Chondrocyte (in vitro differentiated cells): Measurements from ENCODE around the gene MT4. TPM values are rescaled to one million over a fixed set of nuclear protein-coding genes. Genes with fewer than 3 reads are reported as not detected.

Experiments
- DNase-seq: peaks from one replicate; pipeline ENCODE4 v3.0.0; 2021; ENCODE audit warnings: mixed read lengths, low spot score
- H3K27ac Mint-ChIP-seq: one replicate; pipeline ENCODE4 v1.8.0; 2021; ENCODE audit warnings: mild to moderate bottlenecking, moderate library complexity, mixed read lengths; ENCODE audit not compliant: unreplicated experiment
- H3K27me3 Mint-ChIP-seq: 2 replicates; pipeline ENCODE4 v1.8.0; 2021; ENCODE audit warnings: low read depth, mixed read lengths
- H3K36me3 Mint-ChIP-seq: 2 replicates; pipeline ENCODE4 v1.8.0; 2021; ENCODE audit warnings: low read depth, mixed read lengths
- H3K4me1 Mint-ChIP-seq: 2 replicates; pipeline ENCODE4 v1.8.0; 2021; ENCODE audit warnings: low read depth, mild to moderate bottlenecking, mixed read lengths
- H3K4me3 Mint-ChIP-seq: one replicate; pipeline ENCODE4 v1.8.0; 2021; ENCODE audit warnings: mild to moderate bottlenecking, moderate library complexity, mixed read lengths; ENCODE audit not compliant: unreplicated experiment
- H3K9me3 Mint-ChIP-seq: 2 replicates; pipeline ENCODE4 v1.8.0; 2021; ENCODE audit warnings: low read depth, mixed read lengths
- CTCF ChIP-seq: fragments of 200-600 bp; sonication (generic); IDR thresholded peaks from 2 replicates; pipeline ENCODE4 v1.5.0; 2021; ENCODE audit warnings: antibody characterized with exemption, mild to moderate bottlenecking, moderate library complexity
- total RNA-seq: library from RNA; stranded (reverse); gene quantifications from 3 replicates; pipeline ENCODE4 v1.2.1, GENCODE V29; 2021

Gene MT4
- total RNA-seq, 1 donor from 2014 or later, result not detected

GRCh38 chr16:56604966-56605365, 40.1 kb downstream of the MT4 start:
- Mint-ChIP-seq H3K27ac (no peak overlapping the region), H3K4me3 (no peak overlapping the region), H3K36me3 (no peaks in the 10 kb centered on the region), H3K27me3 (peaks cover 2% of the 10 kb centered on the region), H3K4me1 (peaks cover 48% of the 10 kb centered on the region), H3K9me3 (no peaks in the 10 kb centered on the region)
- DNase-seq, result no peak
- TF ChIP-seq CTCF, result no peak

GRCh38 chr16:56605475-56605874, 40.6 kb downstream of the MT4 start:
- DNase-seq, result no peak
- Mint-ChIP-seq H3K27me3 (peaks cover 2% of the 10 kb centered on the region), H3K4me1 (peaks cover 50% of the 10 kb centered on the region), H3K36me3 (no peaks in the 10 kb centered on the region), H3K27ac (peak overlapping the region; percentile 96), H3K4me3 (no peak overlapping the region), H3K9me3 (no peaks in the 10 kb centered on the region)
- no peak for TF ChIP-seq CTCF

- no peaks in the 10 kb centered on the region for H3K36me3 Mint-ChIP-seq
- peak overlapping the region; percentile 96 for H3K27ac Mint-ChIP-seq
- H3K9me3 Mint-ChIP-seq, result no peaks in the 10 kb centered on the region
- no peak overlapping the region for H3K4me3 Mint-ChIP-seq
- peaks cover 55% of the 10 kb centered on the region for H3K4me1 Mint-ChIP-seq
- peaks cover under 1% of the 10 kb centered on the region for H3K27me3 Mint-ChIP-seq
- no peak for DNase-seq
- no peak for TF ChIP-seq CTCF
Observed at GRCh38 chr16:56606071-56606475, 41.2 kb downstream of the MT4 start.

- H3K27me3 Mint-ChIP-seq, result no peaks in the 10 kb centered on the region
- H3K4me3 Mint-ChIP-seq, result peak overlapping the region; percentile 27
- H3K27ac Mint-ChIP-seq, result peak overlapping the region; percentile 96
- no peak for DNase-seq
- peaks cover 59% of the 10 kb centered on the region for H3K4me1 Mint-ChIP-seq
- TF ChIP-seq CTCF, result no peak
- no peaks in the 10 kb centered on the region for H3K9me3 Mint-ChIP-seq
- no peaks in the 10 kb centered on the region for H3K36me3 Mint-ChIP-seq
Observed at GRCh38 chr16:56606476-56607108, 41.7 kb downstream of the MT4 start.

- no peaks in the 10 kb centered on the region for H3K36me3 Mint-ChIP-seq
- H3K4me1 Mint-ChIP-seq, result peaks cover 59% of the 10 kb centered on the region
- no peaks in the 10 kb centered on the region for H3K9me3 Mint-ChIP-seq
- no peak for DNase-seq
- no peak for TF ChIP-seq CTCF
- H3K27me3 Mint-ChIP-seq, result no peaks in the 10 kb centered on the region
- peak overlapping the region; percentile 96 for H3K27ac Mint-ChIP-seq
- peak overlapping the region; percentile 27 for H3K4me3 Mint-ChIP-seq
Observed at GRCh38 chr16:56607109-56607618, 42.3 kb downstream of the MT4 start.
